PC-3 (cell line): ENCODE measurements around the gene UBE2R2.

Experiments
- CTCF ChIP-seq: fragments of 300-600 bp; sonication (generic); conservative IDR thresholded peaks from 2 replicates; pipeline ENCODE4 v1.5.1; 2017; ENCODE audit warnings: antibody characterized with exemption, low read depth, mild to moderate bottlenecking, low read length
- EZH2 ChIP-seq: fragments of 300-600 bp; sonication (generic); IDR thresholded peaks from one replicate; pipeline ENCODE4 v1.6.1; 2017; ENCODE audit warnings: antibody characterized with exemption, mild to moderate bottlenecking, low read length; ENCODE audit not compliant: unreplicated experiment
- EZH2phosphoT487 ChIP-seq: fragments of 300-600 bp; sonication (generic); IDR thresholded peaks from 2 replicates; pipeline ENCODE4 v1.6.1; 2018; ENCODE audit warnings: mild to moderate bottlenecking, antibody characterized with exemption, low read length, borderline replicate concordance

DNA sequence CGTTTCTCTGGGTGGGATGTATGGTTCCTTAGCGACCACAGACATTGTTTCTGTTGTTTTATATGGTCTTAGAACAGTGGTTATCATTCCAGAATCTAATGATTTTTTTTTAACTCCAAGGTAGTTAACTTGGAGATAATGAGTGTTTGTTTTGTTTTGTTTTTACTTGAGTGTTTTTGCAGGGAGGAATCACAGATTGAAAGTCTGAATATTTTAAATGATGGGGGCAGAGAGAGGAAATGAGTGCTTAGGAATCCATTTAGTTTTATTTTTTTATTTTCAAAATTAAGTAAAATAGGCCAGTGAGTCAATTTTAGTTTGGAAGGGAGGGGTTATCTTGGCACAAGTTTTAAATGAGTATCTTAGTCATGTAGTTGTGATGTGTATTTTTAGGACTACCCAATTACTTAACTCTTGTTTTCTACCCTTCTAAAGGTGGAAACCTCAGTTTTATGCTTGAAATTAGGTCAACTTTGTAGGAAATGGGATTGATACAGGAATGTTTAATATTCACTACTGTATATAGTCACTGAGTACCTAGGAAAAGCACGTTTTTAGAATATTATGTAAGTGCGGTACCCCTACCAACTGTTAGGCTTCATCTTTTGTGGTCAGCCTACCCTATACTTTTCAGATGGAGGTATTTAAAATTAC, 2.0 kb downstream of the UBE2R2 start:
- TF ChIP-seq EZH2phosphoT487 = no peak
- no peak for TF ChIP-seq EZH2
- TF ChIP-seq CTCF = no peak
